B cell (primary cell): Measurements from ENCODE around the gene CREB3L1. TPM values are rescaled to one million over a fixed set of nuclear protein-coding genes. Genes with fewer than 3 reads are reported as not detected.

ENCODE experiments used
- ATAC-seq: fragments of 200-7000 bp; cut with Tn5 transposase; one replicate; pipeline ENCODE4 v1.10.0; 2021; ENCODE audit warnings: low read depth, mild to moderate bottlenecking, moderate number of reproducible peaks, moderate library complexity
- CTCF ChIA-PET: fragments of 350-600 bp; sonication (Branson Sonifier 250); formaldehyde crosslinking; loops from one replicate; lab custom pipeline; 2021; ENCODE audit warnings: antibody characterized with exemption, inconsistent platforms; lab: Charles Lee
- POLR2A ChIA-PET: fragments of 350-600 bp; sonication (Branson Sonifier 250); formaldehyde crosslinking; loops from one replicate; lab custom pipeline; 2021; ENCODE audit warnings: antibody characterized with exemption; lab: Charles Lee
- DNase-seq: peaks from one replicate; pipeline ENCODE4 v3.0.0; 2013
- H2AFZ ChIP-seq: 2 replicates; pipeline ENCODE4 v1.6.1; 2012; ENCODE audit warnings: mild to moderate bottlenecking, low read depth, low read length; ENCODE audit not compliant: insufficient read depth, poor library complexity, severe bottlenecking
- H3K27ac ChIP-seq, 2 donors: 1 replicate in 1 of 2; 2 replicates in 1 of 2; pipeline ENCODE4 v1.5.1; 2012 to 2013; ENCODE audit warnings: low read length in 2 of 2, mild to moderate bottlenecking in 2 of 2, moderate library complexity in 1 of 2
- H3K27me3 ChIP-seq, 4 experiments: fragments of 200-600 bp in 1 of 4; sonication (generic) in 1 of 4; replicated peaks in 1 of 4; 1 replicate in 2 of 4; 2 replicates in 2 of 4; pipeline versions ENCODE4 v1.6.1 to v1.7.0; 2013 to 2016; ENCODE audit warnings: low read length in 3 of 4, mild to moderate bottlenecking in 2 of 4, mixed read lengths in 1 of 4, moderate library complexity in 1 of 4; ENCODE audit not compliant: insufficient read depth in 4 of 4, control insufficient read depth in 3 of 4; ENCODE audit errors: control extremely low read depth in 1 of 4
- H3K36me3 ChIP-seq, 2 experiments: replicated peaks in 1 of 2; 1 replicate in 1 of 2; 2 replicates in 1 of 2; pipeline versions ENCODE4 v1.6.1 to v1.7.1; 2013; ENCODE audit warnings: low read length in 1 of 2; ENCODE audit not compliant: insufficient read depth in 2 of 2, control insufficient read depth in 1 of 2; ENCODE audit errors: control extremely low read depth in 1 of 2, extremely low read depth in 1 of 2
- H3K4me1 ChIP-seq, 2 donors: fragments of 200-600 bp in 1 of 2; sonication (generic) in 1 of 2; 1 replicate in 1 of 2; 2 replicates in 1 of 2; pipeline versions ENCODE4 v1.5.1 to v1.6.1; 2013 to 2017; ENCODE audit warnings: low read length in 2 of 2; ENCODE audit not compliant: control insufficient read depth in 2 of 2, insufficient read depth in 2 of 2
- H3K4me2 ChIP-seq: replicated peaks from 2 replicates; pipeline ENCODE3; 2012; ENCODE audit warnings: mild to moderate bottlenecking, low read depth, low read length; ENCODE audit not compliant: poor library complexity, severe bottlenecking
- H3K4me3 ChIP-seq, 5 experiments: fragments of 200-600 bp in 1 of 5; sonication (generic) in 1 of 5; 1 replicate in 3 of 5; 2 replicates in 2 of 5; pipeline versions ENCODE4 v1.5.1 to v1.7.0; 2011 to 2016; ENCODE audit warnings: low read length in 4 of 5, mild to moderate bottlenecking in 4 of 5, low read depth in 2 of 5, control low read depth in 1 of 5, moderate library complexity in 1 of 5; ENCODE audit not compliant: insufficient read depth in 1 of 5; ENCODE audit errors: control extremely low read depth in 1 of 5, extremely low read depth in 1 of 5
- H3K79me2 ChIP-seq: fragments of 200-600 bp; sonication (generic); one replicate; pipeline ENCODE4 v1.6.0; 2016; ENCODE audit warnings: low read length; ENCODE audit not compliant: control insufficient read depth, insufficient read depth
- H3K9ac ChIP-seq: fragments of 200-600 bp; sonication (generic); 2 replicates; pipeline ENCODE4 v1.6.1; 2017; ENCODE audit warnings: mild to moderate bottlenecking, low read length, moderate library complexity
- H3K9me3 ChIP-seq, 3 donors: one replicate each; pipeline versions ENCODE4 v1.6.1 to v1.7.1; 2013; ENCODE audit warnings: low read length in 2 of 3; ENCODE audit not compliant: control insufficient read depth in 2 of 3, insufficient read depth in 1 of 3; ENCODE audit errors: control extremely low read depth in 1 of 3
- H4K20me1 ChIP-seq: 2 replicates; pipeline ENCODE4 v1.6.0; 2012; ENCODE audit warnings: mild to moderate bottlenecking, low read length; ENCODE audit not compliant: insufficient read depth, control insufficient read depth, poor library complexity, severe bottlenecking
- H3K27ac Mint-ChIP-seq: one replicate; pipeline ENCODE4 v1.8.0; 2021; ENCODE audit warnings: mixed read lengths
- H3K27me3 Mint-ChIP-seq: one replicate; pipeline ENCODE4 v1.8.0; 2021; ENCODE audit warnings: mixed read lengths
- H3K4me1 Mint-ChIP-seq: one replicate; pipeline ENCODE4 v1.8.0; 2021; ENCODE audit warnings: mixed read lengths
- H3K4me3 Mint-ChIP-seq: one replicate; pipeline ENCODE4 v1.8.0; 2021; ENCODE audit warnings: mixed read lengths
- H3K9me3 Mint-ChIP-seq: one replicate; pipeline ENCODE4 v1.8.0; 2022; ENCODE audit warnings: mixed read lengths; ENCODE audit not compliant: insufficient read depth
- WGBS: methylation state at CpG from one replicate; pipeline ENCODE4 v1.1.5; 2013; ENCODE audit warnings: missing lambda C conversion rate; ENCODE audit not compliant: insufficient coverage; 5-methylcytosine and 5-hydroxymethylcytosine counted together
- intact Hi-C: fragments of 100-400 bp; cut with micrococcal nuclease; formaldehyde crosslinking; loops from one replicate; pipeline ENCODE4 v1.10.0; 2022
- polyA plus RNA-seq: library from polyadenylated mRNA; depleted of rRNA; stranded (reverse); fragments of >200 nt; gene quantifications from 2 replicates; pipeline ENCODE4 v1.2.3, GENCODE V29; 2012
- total RNA-seq, 2 donors: library from RNA; stranded (reverse); fragments of 120-200 nt in 1 of 2; gene quantifications; 1 replicate in 1 of 2; 2 replicates in 1 of 2; pipeline versions ENCODE4 v1.2.3 to v1.2.4, GENCODE V29; 2013 to 2022
- TF ChIP-seq, protein P1 (sequence below): fragments of 200-600 bp; IDR thresholded peaks from one replicate; pipeline ENCODE4 v1.8.0; 2022; ENCODE audit warnings: antibody characterized with exemption, mild to moderate bottlenecking

CREB3L1 gene
- total and polyA plus RNA-seq, 2 donors (not counting 1 experiment from before 2014, with no cell fraction given) = not detected

DNA sequence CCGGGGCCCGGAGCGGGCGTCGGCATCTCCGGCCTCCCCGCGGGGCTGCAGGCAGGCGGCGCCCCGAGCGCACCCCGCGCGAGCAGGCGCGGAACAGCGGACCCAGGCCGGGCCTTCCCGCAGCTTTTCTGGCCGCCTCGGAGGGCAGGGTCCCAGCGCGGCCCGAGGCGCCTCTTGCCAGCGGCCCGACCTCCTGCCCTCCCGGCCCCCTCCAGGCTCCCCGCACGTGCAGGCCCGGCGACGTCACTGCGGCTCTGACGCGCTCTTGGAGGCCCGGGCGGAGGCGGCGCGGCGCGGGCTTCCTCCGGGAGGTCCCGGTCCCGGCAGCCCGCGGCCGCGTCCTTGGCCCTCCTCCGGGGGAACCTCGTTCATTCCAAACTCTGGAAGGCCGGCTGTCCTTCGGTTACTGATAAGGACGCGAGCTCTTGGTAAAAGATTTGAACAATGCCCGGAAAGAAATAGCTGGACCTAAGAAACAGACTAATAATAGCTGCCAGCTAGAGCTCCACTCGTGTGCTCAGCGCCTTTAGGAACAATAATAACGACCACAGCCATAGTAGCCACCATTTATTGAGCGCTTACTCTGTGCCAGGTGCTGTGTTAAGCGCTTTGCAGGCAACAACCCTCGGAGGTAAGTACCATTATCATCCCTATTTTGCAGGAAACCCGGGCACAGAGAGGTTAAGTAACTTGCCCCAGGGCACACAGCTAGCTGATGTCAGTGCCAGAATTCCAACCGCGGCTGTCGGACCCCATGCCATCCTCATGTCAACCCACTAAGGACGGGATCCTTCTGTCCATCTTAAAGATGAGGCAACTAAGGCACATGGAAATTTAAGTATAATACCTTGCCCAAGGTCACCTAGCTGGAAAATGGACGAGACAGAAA lies 39.1 kb upstream of the CREB3L1 start:
- ChIA-PET CTCF (interaction anchor here (0.6 to 3.7 kb wide), 12 partner anchors 12 to 322 kb away, joined by 3 to 50 read pairs (median 4); no protein-coding TSS in a partner anchor), POLR2A (no interaction called here)
- Histone ChIP-seq H4K20me1 (peaks cover 5% of the 10 kb centered on the region), H3K4me1 (peaks cover 26 to 28% of the 10 kb centered on the region in 2 donors), H3K79me2 (no peaks in the 10 kb centered on the region), H3K27me3 (peaks cover 0 to 48% (median 28%) of the 10 kb centered on the region in 4 experiments), H3K4me2 (peak overlapping the region; percentile 83), H3K4me3 (peak overlapping the region; percentile 6 to 50 (median 32)), H3K9ac (peak overlapping the region; percentile 54), H3K27ac (no peak overlapping the region), H3K36me3 (no peaks in the 10 kb centered on the region), H2AFZ (peak overlapping the region; percentile 73), H3K9me3 (peaks cover 0 to 10% (median 3%) of the 10 kb centered on the region in 3 donors)
- Mint-ChIP-seq H3K9me3 (no peaks in the 10 kb centered on the region), H3K27me3 (peaks cover 56% of the 10 kb centered on the region), H3K27ac (no peak overlapping the region), H3K4me3 (peak overlapping the region; percentile 75), H3K4me1 (peaks cover 31% of the 10 kb centered on the region)
- ATAC-seq (peak; percentile 36), DNase-seq (peak; percentile 69)
- intact Hi-C loops = loop anchor here (2.0 kb wide), 1 partner anchor 300 kb away; no protein-coding TSS in a partner anchor
- TF ChIP-seq, protein P1, sequence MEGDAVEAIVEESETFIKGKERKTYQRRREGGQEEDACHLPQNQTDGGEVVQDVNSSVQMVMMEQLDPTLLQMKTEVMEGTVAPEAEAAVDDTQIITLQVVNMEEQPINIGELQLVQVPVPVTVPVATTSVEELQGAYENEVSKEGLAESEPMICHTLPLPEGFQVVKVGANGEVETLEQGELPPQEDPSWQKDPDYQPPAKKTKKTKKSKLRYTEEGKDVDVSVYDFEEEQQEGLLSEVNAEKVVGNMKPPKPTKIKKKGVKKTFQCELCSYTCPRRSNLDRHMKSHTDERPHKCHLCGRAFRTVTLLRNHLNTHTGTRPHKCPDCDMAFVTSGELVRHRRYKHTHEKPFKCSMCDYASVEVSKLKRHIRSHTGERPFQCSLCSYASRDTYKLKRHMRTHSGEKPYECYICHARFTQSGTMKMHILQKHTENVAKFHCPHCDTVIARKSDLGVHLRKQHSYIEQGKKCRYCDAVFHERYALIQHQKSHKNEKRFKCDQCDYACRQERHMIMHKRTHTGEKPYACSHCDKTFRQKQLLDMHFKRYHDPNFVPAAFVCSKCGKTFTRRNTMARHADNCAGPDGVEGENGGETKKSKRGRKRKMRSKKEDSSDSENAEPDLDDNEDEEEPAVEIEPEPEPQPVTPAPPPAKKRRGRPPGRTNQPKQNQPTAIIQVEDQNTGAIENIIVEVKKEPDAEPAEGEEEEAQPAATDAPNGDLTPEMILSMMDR = no peak
- WGBS = 1% methylated on average over 70 of the region's 70 CpGs
